Transverse colon (tissue), 4 donors: ENCODE data around the gene APBB2. TPM values are rescaled to one million over a fixed set of nuclear protein-coding genes. Genes with fewer than 3 reads are reported as not detected.

Experiments
- DNase-seq: peaks from one replicate; pipeline ENCODE4 v3.0.0-alpha.2; 2019
- H3K27ac ChIP-seq, 4 donors: fragments of 200-600 bp; sonication (generic); 2 replicates each; pipeline ENCODE4 v1.5.1; 2016 to 2018; ENCODE audit warnings: inconsistent platforms in 4 of 4
- H3K27me3 ChIP-seq: fragments of 200-600 bp; sonication (generic); 2 replicates; pipeline ENCODE4 v1.5.1; 2017; ENCODE audit warnings: inconsistent platforms
- H3K36me3 ChIP-seq, 4 donors: fragments of 200-600 bp; sonication (generic); 2 replicates each; pipeline ENCODE4 v1.5.1; 2017 to 2019; ENCODE audit warnings: inconsistent platforms in 4 of 4
- H3K4me1 ChIP-seq, 4 donors: fragments of 200-600 bp; sonication (generic); 2 replicates each; pipeline ENCODE4 v1.5.1; 2017 to 2020; ENCODE audit warnings: inconsistent platforms in 4 of 4
- H3K4me3 ChIP-seq, 4 donors: fragments of 200-600 bp; sonication (generic); 1 replicate in 1 of 4; 2 replicates in 3 of 4; pipeline versions ENCODE4 v1.5.1 to v1.6.1; 2017 to 2019; ENCODE audit warnings: inconsistent platforms in 4 of 4
- H3K9me3 ChIP-seq, 2 donors: fragments of 200-600 bp; sonication (generic); 2 replicates each; pipeline ENCODE4 v1.5.1; 2017 to 2019; ENCODE audit warnings: inconsistent platforms in 2 of 2
- CTCF ChIP-seq, 5 experiments: fragments of 200-600 bp in 3 of 5; fragments of 450-650 bp in 2 of 5; sonication (generic) in 3 of 5; IDR thresholded peaks; 1 replicate in 2 of 5; 2 replicates in 3 of 5; pipeline ENCODE4 v1.5.1; 2016 to 2017; ENCODE audit warnings: antibody characterized with exemption in 5 of 5, inconsistent platforms in 3 of 5, mild to moderate bottlenecking in 2 of 5, moderate library complexity in 1 of 5
- EP300 ChIP-seq: sonication (generic); formaldehyde crosslinking; IDR thresholded peaks from one replicate; pipeline ENCODE4 v1.6.1; 2017; ENCODE audit warnings: antibody characterized with exemption, low read depth
- POLR2A ChIP-seq: fragments of 450-650 bp; IDR thresholded peaks from one replicate; pipeline ENCODE4 v1.6.1; 2016; ENCODE audit warnings: antibody characterized with exemption, mild to moderate bottlenecking, moderate library complexity
- POLR2AphosphoS5 ChIP-seq, 3 donors: sonication (generic); formaldehyde crosslinking; IDR thresholded peaks; one replicate each; pipeline ENCODE4 v1.6.1; 2016; ENCODE audit warnings: antibody characterized with exemption in 3 of 3
- WGBS, 2 donors: methylation state at CpG; one replicate each; pipeline ENCODE4 v1.1.5; 2018; ENCODE audit warnings: low coverage in 1 of 2; 5-methylcytosine and 5-hydroxymethylcytosine counted together
- in situ Hi-C, 4 donors: fragments of 200-750 bp; cut with MboI; loops; one replicate each; pipeline versions ENCODE4 v1.15.0 to v1.15.1; 2017; ENCODE audit warnings: low sequenced_read_pairs in 3 of 4, low pct_ligation_motif_present in 1 of 4, low pct_unique_long_range_greater_than_20kb in 1 of 4
- intact Hi-C: fragments of 100-400 bp; cut with DNase I; formaldehyde crosslinking; loops from one replicate; pipeline ENCODE4 v1.15.1; 2023; ENCODE audit warnings: low total_unique reads
- total RNA-seq, 4 donors: library from RNA; depleted of rRNA; stranded (reverse); fragments of >200 nt; gene quantifications; one replicate each; pipeline ENCODE4 v1.1.0, GENCODE V29; 2016

Gene APBB2
- total RNA-seq, 4 donors from 2014 or later: 37.1 to 138 (median 90.1) TPM

DNA sequence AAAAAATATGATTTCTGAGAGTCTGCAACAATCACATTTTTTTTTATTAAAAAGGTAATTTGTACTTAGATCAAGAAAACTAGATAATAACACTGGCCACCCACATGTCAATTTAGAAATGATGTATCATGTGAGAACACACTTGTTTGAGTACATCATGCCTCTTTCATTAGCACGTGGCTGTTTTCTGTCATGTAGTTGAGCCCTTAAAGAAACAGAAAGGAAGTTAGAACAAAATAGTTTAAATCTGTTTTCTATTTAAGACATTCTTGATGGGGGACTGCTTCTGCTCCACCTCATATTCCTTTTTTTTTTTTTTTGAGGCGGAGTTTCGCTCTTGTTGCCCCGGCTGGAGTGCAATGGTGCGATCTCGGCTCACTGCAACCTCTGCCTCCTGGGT lies 257.1 kb downstream of the APBB2 start:
- Histone ChIP-seq H3K4me3 (no peak overlapping the region), H3K4me1 (peaks cover 0 to 9% (median 3%) of the 10 kb centered on the region in 4 donors), H3K27ac (no peak overlapping the region), H3K9me3 (no peaks in the 10 kb centered on the region), H3K36me3 (no peaks in the 10 kb centered on the region), H3K27me3 (no peaks in the 10 kb centered on the region)
- in situ Hi-C loops (no loop called here), intact Hi-C loops (no loop called here)
- 86 to 93% methylated on average over 1 to 6 of the region's 6 CpGs for WGBS, 2 donors
- no peak for DNase-seq
- TF ChIP-seq POLR2AphosphoS5 (IDR thresholded peaks at IDR 0.05) (no peak), EP300 (no peak), CTCF (IDR thresholded peaks at IDR 0.05) (no peak), POLR2A (no peak)

- DNase-seq: no peak
- H3K36me3 ChIP-seq: no peaks in the 10 kb centered on the region
- WGBS, 2 donors: 88 to 100% methylated on average over 1 to 5 of the region's 5 CpGs
- H3K9me3 ChIP-seq: no peaks in the 10 kb centered on the region
- no peak overlapping the region for H3K27ac ChIP-seq
- no peaks in the 10 kb centered on the region for H3K27me3 ChIP-seq
- peaks cover 0 to 9% (median 3%) of the 10 kb centered on the region in 4 donors for H3K4me1 ChIP-seq
- no peak for TF ChIP-seq EP300
- TF ChIP-seq POLR2A: no peak
- TF ChIP-seq CTCF (IDR thresholded peaks at IDR 0.05): no peak
- no peak for TF ChIP-seq POLR2AphosphoS5 (IDR thresholded peaks at IDR 0.05)
- intact Hi-C loops: no loop called here
- in situ Hi-C loops: no loop called here
- no peak overlapping the region for H3K4me3 ChIP-seq
These were observed 257.6 kb downstream of the APBB2 start for GRCh38 chr4:40956721-40957255.

DNA sequence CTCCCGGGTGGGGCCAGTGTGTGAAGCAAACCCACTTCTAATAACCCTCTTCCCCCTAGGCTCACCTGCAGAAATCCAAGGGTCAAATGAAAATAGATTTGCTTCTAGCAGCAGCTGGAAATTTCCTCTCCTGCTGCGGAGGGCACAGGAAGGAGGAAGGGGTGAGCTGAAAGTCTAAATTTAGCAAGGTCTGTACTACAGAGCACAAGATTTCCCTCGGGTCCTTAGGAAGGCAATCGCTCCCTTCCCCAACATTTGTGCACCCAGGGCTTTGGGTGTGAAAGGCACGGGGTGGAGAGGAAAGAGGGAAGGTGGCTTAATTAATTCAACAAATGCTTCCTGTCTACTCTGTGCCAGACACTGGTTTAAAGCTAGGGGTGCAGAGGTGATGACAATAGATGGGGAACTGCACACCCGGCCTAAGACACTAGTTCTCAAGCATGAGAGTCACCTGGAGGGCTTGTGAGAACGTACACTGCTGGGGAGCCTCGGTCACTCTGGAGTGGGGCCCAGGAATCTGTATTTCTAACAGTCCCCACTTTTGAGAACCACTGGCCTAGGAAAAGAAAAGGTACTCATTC lies 260.2 kb downstream of the APBB2 start:
- no peaks in the 10 kb centered on the region for H3K9me3 ChIP-seq
- in situ Hi-C loops (no loop called here), intact Hi-C loops (no loop called here)
- no peak overlapping the region for H3K4me3 ChIP-seq
- peak overlapping the region; percentile 30 to 69 (median 52) for H3K27ac ChIP-seq
- no peak for DNase-seq
- H3K36me3 ChIP-seq: no peaks in the 10 kb centered on the region
- peaks cover 0 to 9% (median 3%) of the 10 kb centered on the region in 4 donors for H3K4me1 ChIP-seq
- WGBS, 2 donors: 50 to 65% methylated on average over 3 to 8 of the region's 8 CpGs
- H3K27me3 ChIP-seq: no peaks in the 10 kb centered on the region
- no peak for TF ChIP-seq EP300
- no peak for TF ChIP-seq POLR2A
- no peak for TF ChIP-seq CTCF (IDR thresholded peaks at IDR 0.05)
- no peak for TF ChIP-seq POLR2AphosphoS5 (IDR thresholded peaks at IDR 0.05)

GRCh38 chr4:40953283-40954087 lies 260.9 kb downstream of the APBB2 start:
- Histone ChIP-seq H3K4me3 (no peak overlapping the region), H3K4me1 (peaks cover 0 to 9% (median 3%) of the 10 kb centered on the region in 4 donors), H3K27me3 (no peaks in the 10 kb centered on the region), H3K9me3 (no peaks in the 10 kb centered on the region), H3K36me3 (no peaks in the 10 kb centered on the region), H3K27ac (peak overlapping the region; percentile 30 to 69 (median 52))
- in situ Hi-C loops: no loop called here
- intact Hi-C loops: no loop called here
- TF ChIP-seq POLR2AphosphoS5 (IDR thresholded peaks at IDR 0.05): no peak
- no peak for TF ChIP-seq POLR2A
- no peak for TF ChIP-seq CTCF (IDR thresholded peaks at IDR 0.05)
- no peak for TF ChIP-seq EP300
- WGBS, 2 donors: 50 to 83% methylated on average over 4 to 12 of the region's 12 CpGs
- DNase-seq: no peak
